GM20000 (cell line): ENCODE measurements around the gene SLC35B4.
"Not testable (repeated sequence)": the region's sequence is repeated elsewhere in the genome, so short reads cannot be mapped to it uniquely, and the experiment has no call there.

Source experiments
- DNase-seq: peaks from one replicate; pipeline ENCODE4 v3.0.0; 2012; ENCODE audit warnings: low spot score
- TF ChIP-seq, protein P1 (sequence below): IDR thresholded peaks from 2 replicates; pipeline ENCODE4 v1.5.1; 2012; ENCODE audit warnings: mild to moderate bottlenecking, control low read depth; ENCODE audit errors: extremely low read depth, missing control alignments

The SLC35B4 gene

DNA sequence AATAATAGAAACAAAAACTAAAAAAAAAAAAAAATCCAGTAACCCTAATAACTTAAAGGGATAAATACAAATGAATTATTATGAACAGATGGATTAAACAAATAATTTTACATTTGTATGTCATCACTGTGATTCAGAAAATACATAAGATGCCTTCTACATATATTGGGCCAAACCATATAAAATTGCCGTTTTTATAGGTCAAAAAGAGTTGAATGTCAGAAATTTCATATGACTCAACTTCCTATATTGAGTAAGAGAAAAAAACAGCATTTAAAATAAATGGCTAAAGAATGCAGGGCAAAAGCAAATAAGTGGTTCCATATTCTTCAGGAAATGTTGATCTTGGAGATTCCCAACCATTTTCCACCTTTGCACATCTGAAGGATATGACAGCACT lies 9.4 kb downstream of the SLC35B4 start:
- DNase-seq = no peak

DNA sequence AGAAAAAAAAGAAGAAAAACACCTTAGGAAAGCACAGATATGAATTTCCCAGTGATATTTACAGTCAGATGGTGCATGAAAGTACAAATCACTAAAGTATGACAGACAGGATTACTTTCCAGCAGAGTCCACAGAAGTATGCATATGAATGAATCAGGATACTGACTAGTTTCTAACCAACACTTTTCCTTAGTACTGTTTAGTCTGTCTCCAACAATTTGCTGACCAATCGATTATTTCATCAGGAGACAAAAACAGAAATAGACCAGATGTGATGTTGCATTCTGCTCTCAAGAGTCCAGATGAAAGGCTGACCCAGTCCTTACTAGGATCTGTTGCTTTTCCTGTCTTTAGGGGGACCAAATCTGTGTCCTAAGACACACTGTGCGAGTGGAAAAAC lies 14.6 kb downstream of the SLC35B4 start:
- TF ChIP-seq, protein P1, sequence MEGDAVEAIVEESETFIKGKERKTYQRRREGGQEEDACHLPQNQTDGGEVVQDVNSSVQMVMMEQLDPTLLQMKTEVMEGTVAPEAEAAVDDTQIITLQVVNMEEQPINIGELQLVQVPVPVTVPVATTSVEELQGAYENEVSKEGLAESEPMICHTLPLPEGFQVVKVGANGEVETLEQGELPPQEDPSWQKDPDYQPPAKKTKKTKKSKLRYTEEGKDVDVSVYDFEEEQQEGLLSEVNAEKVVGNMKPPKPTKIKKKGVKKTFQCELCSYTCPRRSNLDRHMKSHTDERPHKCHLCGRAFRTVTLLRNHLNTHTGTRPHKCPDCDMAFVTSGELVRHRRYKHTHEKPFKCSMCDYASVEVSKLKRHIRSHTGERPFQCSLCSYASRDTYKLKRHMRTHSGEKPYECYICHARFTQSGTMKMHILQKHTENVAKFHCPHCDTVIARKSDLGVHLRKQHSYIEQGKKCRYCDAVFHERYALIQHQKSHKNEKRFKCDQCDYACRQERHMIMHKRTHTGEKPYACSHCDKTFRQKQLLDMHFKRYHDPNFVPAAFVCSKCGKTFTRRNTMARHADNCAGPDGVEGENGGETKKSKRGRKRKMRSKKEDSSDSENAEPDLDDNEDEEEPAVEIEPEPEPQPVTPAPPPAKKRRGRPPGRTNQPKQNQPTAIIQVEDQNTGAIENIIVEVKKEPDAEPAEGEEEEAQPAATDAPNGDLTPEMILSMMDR = no peak
- no peak for DNase-seq

More for the DNA sequence above, 9.4 kb downstream of the SLC35B4 start:
- TF ChIP-seq, protein P1 = no peak

DNA sequence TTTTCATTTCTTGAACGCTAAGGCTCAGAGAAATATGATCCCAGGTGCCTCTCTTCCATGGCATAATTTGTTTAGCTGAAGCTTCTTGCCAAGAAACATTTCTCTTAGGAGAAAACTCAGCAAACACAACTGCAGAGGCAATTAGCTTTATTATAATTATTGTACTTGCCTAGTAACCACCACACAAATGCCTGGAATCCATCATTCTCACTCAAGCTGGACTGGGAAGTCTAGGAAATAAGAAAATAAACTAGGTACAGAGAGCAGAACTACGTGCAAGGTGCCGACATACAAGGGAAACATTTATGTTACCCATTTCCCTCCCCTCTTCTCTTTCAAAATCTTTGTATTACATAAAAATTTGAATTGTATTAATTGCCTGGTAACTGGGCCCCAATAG lies 15.1 kb downstream of the SLC35B4 start:
- TF ChIP-seq, protein P1 = no peak
- no peak for DNase-seq

DNA sequence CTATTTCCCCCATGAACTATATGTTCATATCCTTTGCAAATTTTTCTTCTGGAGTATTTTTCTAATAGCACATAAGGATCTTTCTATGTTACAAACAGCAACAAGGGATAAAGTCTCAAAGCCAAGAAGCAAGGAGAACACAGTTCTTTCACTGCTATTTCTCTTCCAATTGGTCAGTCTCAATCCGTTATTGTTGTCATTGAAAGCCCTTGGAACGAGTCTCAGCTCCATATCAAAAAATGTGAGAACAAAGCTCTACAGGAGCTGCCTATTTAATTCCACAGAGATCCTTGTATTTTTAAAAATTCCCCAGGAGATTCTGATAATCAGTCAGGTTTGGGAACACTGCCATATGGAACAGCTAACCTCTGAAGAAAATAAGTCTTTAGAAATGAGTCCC lies 15.7 kb downstream of the SLC35B4 start:
- TF ChIP-seq, protein P1 = no peak

DNA sequence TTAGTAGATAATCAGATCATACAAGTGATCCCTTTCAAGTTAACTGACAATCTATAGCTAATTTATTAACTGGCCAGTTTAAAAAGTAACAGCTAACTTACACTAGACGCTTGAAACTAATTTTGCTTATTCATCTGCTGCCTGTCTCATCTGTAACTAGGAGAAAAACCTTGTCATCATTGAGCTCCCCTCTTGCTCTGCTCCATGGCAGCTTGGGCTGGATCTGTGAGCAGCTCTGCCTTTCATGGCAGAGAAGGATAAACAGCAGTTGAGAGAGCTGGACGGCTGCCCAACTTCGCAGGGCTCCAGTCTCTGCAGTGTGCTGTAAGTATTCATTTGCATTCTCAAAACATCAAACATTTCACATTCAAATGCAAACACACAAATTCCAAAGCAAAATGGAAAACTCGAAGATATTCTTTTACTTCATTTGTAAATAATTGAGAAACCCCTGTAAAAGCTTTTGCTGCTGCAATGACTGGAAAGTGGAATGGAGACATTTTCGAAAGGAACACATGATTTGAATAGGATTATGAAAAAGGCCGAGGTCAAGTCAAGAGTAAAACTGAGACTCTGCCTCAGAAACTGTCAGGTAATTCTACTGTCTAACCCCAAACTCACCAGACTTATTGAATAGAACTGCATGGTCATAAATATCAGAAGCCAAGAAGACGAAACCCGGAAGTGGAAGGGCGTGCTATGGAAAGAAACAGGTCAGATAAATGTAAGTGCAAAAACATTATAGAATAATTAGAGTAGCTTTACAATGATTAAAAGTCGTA lies 17.6 kb downstream of the SLC35B4 start:
- TF ChIP-seq, protein P1 = no peak

More for the DNA sequence above, 15.7 kb downstream of the SLC35B4 start:
- no peak for DNase-seq

DNA sequence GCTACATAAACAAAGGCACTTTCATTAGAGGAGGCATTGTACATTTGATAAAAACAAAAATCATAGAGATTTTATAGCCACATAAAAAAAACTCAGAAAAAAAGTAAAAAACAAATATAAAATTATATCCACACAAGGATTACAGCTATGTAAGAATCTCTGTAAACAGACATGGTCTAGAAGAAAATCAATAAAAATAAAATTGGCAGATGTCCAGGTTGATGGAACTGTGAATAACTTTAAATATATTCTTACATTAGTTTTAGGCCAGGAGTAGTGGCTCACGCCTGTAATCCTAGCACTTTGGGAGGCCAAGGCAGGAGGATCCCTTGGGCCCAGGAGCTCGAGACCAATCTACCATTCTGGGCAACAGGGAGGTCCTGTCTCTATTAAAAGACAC lies 19.2 kb downstream of the SLC35B4 start:
- TF ChIP-seq, protein P1 = no peak
- DNase-seq = no peak

More for the DNA sequence above, 17.6 kb downstream of the SLC35B4 start:
- no peak for DNase-seq

DNA sequence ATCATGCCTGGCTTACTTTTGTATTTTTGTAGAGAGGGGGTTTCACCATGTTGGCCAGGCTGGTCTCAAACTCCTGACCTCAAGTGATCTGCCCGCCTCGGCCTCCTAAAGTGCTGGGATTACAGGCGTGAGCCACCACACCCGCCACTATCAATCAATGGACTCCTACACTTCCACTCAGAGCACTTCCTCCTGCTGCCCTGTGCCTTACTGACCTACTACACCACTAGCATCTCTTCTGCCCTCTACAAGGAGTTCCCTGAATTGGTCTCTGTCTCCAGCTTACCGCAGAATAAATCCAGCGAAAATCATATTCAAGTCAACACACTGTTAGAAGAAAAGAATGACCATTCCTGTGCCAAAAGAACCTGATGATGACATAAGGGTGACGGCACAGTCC lies 20.7 kb downstream of the SLC35B4 start:
- DNase-seq = not testable (repeated sequence)
